Epithelial cell of esophagus (primary cell): ENCODE results near the gene KLHL21.
"Not testable (repeated sequence)": the region's sequence is repeated elsewhere in the genome, so short reads cannot be mapped to it uniquely, and the experiment has no call there.

ENCODE experiments used
- DNase-seq: peaks from one replicate; pipeline ENCODE4 v3.0.0; 2010; ENCODE audit warnings: low read depth
- H3K4me3 ChIP-seq: 2 replicates; pipeline ENCODE4 v1.5.1; 2011; ENCODE audit warnings: mild to moderate bottlenecking, low read length, control low read depth
- CTCF ChIP-seq: IDR thresholded peaks from 2 replicates; pipeline ENCODE4 v1.5.1; 2011; ENCODE audit warnings: low read depth, mild to moderate bottlenecking, low read length, control low read depth, inconsistent platforms; ENCODE audit not compliant: insufficient read depth; ENCODE audit errors: missing control alignments

The KLHL21 gene

GRCh38 chr1:6574025-6574620 is 28.5 kb downstream of the KLHL21 start:
- DNase-seq: no peak
- TF ChIP-seq CTCF: no peak
- H3K4me3 ChIP-seq: no peak overlapping the region

- no peak for TF ChIP-seq CTCF
- no peak for DNase-seq
- no peak overlapping the region for H3K4me3 ChIP-seq
Observed at GRCh38 chr1:6572653-6573383, 29.9 kb downstream of the KLHL21 start.

- no peak for DNase-seq
- H3K4me3 ChIP-seq: no peak overlapping the region
- no peak for TF ChIP-seq CTCF
Observed at GRCh38 chr1:6570987-6571386, 31.7 kb downstream of the KLHL21 start.

- TF ChIP-seq CTCF: no peak
- no peak for DNase-seq
Observed at GRCh38 chr1:6570100-6570499, 32.6 kb downstream of the KLHL21 start.

GRCh38 chr1:6569033-6569432 is 33.6 kb downstream of the KLHL21 start:
- TF ChIP-seq CTCF: no peak
- no peak overlapping the region for H3K4me3 ChIP-seq
- DNase-seq: no peak

More at GRCh38 chr1:6570100-6570499, 32.6 kb downstream of the KLHL21 start:
- no peak overlapping the region for H3K4me3 ChIP-seq

GRCh38 chr1:6560267-6560666 is 42.4 kb downstream of the KLHL21 start:
- no peak for DNase-seq
- no peak for TF ChIP-seq CTCF
- H3K4me3 ChIP-seq: no peak overlapping the region

- peak; percentile 63 for DNase-seq
- H3K4me3 ChIP-seq: not testable (repeated sequence)
Observed at GRCh38 chr1:6559161-6559560, 43.5 kb downstream of the KLHL21 start.
